SJSA1 (cell line): ENCODE measurements around the gene COLEC11. TPM values are rescaled to one million over a fixed set of nuclear protein-coding genes. Genes with fewer than 3 reads are reported as not detected.
"Not testable (repeated sequence)": the region's sequence is repeated elsewhere in the genome, so short reads cannot be mapped to it uniquely, and the experiment has no call there.

Experiments
- DNase-seq, 2 experiments: peaks; one replicate each; pipeline ENCODE4 v3.0.0-alpha.2; 2015 to 2020; ENCODE audit warnings: low spot score in 2 of 2, low read depth in 1 of 2
- H3K27ac ChIP-seq: fragments of 250-450 bp; sonication (Bioruptor Pico); 2 replicates; pipeline ENCODE4 v1.5.1; 2020; ENCODE audit warnings: mild to moderate bottlenecking, moderate library complexity
- H3K27me3 ChIP-seq: fragments of 250-450 bp; sonication (Bioruptor Pico); replicated peaks from 2 replicates; pipeline ENCODE4 v1.5.1; 2020; ENCODE audit warnings: mild to moderate bottlenecking, moderate library complexity
- H3K36me3 ChIP-seq: fragments of 250-450 bp; sonication (Bioruptor Pico); 2 replicates; pipeline ENCODE4 v1.5.1; 2020; ENCODE audit warnings: mild to moderate bottlenecking
- H3K4me1 ChIP-seq: fragments of 250-450 bp; sonication (Bioruptor Pico); replicated peaks from 2 replicates; pipeline ENCODE4 v1.6.1; 2021; ENCODE audit warnings: mild to moderate bottlenecking
- H3K4me3 ChIP-seq: fragments of 250-450 bp; sonication (Bioruptor Pico); 2 replicates; pipeline ENCODE4 v1.5.1; 2020; ENCODE audit warnings: mild to moderate bottlenecking
- H3K9me3 ChIP-seq: fragments of 250-450 bp; sonication (Bioruptor Pico); replicated peaks from 2 replicates; pipeline ENCODE4 v1.5.1; 2020; ENCODE audit warnings: mild to moderate bottlenecking
- total RNA-seq: library from RNA; depleted of rRNA; stranded (reverse); fragments of >200 nt; shearing (Covaris generic); gene quantifications from 2 replicates; pipeline ENCODE4 v1.2.3, GENCODE V29; 2014

COLEC11 gene
- total RNA-seq, 1 experiment from 2014 or later, result not detected

DNA sequence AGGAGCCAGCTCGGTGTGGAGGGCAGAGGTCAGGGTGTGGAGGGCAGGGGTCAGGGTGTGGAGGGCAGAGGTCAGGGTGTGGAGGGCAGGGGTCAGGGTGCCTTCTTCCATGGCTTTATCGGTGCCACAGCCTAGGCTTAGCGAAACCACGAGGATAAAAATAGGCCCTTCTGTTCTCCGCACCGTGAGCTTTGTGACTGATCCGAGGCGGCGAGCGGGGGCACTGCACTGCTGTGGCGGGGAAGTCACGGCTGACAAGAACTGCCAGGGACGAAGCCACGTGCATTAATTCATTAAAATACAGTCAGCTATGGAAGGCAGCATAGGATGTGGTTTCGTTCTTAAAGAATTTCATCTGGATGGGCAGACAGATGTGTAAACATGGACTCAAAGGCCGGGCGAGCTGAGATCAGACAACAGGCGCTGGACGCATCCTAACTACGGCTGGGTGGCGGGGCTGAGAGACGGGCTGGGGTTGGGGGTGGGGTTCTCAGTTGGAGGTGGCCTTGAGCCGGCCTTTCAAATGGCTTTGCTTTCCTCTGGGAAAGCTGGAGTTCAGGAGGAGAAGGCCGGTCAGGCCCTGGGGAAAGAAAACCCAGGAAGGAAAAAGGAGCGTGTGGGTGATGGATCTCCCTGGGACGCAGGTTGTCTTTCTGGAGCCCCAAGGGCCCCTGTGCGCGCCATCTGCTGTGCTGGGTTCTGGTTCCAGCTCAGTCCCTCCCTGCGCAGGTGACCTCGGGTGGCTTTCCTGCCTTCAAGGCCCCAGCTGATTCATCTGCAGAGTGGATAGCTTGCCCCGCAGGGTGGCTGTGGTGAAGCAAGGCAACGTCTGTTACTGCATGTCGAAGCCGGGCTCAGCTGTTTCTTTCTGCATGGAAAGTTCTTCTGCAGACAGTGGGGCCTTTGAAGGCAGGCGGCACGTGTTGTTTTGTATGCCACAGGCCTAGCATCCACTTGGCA, 62.1 kb downstream of the COLEC11 start:
- Histone ChIP-seq H3K36me3 (no peaks in the 10 kb centered on the region), H3K4me1 (no peaks in the 10 kb centered on the region), H3K27me3 (no peaks in the 10 kb centered on the region), H3K4me3 (no peak overlapping the region), H3K27ac (no peak overlapping the region), H3K9me3 (no peaks in the 10 kb centered on the region)
- no peak for DNase-seq

DNA sequence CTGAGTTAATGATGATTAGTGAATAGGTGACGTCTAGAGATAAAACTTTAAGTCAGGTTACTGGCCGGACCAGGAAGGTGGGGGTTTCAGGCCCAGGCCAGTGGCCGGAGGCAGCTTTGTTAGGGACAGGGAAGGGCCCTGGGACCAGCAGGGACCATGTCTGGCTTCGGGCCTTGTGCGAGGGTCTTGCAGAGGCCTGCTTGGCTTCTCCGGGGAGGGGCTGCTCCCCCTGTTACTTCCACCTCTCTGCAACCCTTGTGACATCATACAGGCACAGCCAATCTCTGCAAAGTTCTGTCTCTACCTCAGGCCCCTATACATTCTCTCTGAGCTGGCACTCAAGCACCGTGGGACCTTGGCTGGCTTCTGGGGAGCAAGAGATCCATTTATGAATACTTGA, 63.0 kb downstream of the COLEC11 start, which contains the start of gene ALLC:
ALLC (plus strand) TSS at position 320 of the 400 bp plus-strand sequence. CDS start 12,958 bp downstream, outside the sequence.
- Histone ChIP-seq H3K36me3 (no peaks in the 10 kb centered on the region), H3K9me3 (no peaks in the 10 kb centered on the region), H3K27ac (no peak within 1 kb of the TSS), H3K4me1 (no peaks in the 10 kb centered on the region), H3K4me3 (no peak within 1 kb of the TSS), H3K27me3 (no peaks in the 10 kb centered on the region)
- DNase-seq, result no peak

DNA sequence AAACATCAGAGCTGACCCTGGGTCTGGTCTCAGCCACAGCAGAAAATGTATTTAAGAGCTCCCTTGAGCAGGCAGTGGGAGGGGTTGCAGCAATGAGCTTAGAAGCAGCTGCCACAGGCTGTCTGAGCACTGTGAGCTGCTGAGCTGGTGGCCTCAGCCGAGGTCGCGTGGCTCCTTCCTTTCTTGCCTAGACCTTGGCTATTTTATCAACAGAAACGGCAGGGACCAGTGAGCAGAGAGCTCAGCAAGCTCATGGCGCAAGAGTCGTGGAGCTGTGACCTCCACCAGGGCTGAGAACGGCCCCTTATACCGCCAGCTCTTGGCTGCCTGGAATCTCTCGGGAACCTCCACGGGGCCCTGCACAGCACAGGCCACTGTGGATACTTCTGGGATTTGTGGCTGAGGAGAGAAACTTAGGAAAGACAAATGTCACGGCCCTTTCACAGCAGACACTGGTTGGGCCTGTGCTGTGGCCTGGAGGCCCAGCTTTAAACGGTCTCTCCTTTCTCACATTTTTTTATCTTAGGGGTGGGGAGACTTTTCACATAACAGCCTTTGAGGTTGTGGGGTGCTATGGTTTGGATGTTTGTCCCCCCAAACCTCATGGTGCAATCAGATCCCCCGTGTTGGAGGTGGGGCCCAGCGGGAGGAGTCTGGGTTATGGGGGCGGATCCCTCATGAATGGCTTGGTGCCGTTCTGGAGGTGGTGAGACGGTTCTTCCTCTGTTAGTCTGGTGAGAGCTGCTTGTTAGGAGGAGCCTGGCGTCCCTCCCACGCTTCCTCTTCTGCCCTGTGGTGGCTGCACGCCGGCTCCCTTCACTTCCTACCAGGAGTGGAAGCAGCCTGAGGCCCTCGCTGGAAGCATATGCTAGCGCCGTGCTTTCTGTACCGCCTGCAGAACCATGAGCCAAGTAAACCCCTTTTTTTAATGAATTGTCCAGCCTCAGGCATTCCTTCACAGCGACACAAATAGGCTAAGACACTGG, 64.8 kb downstream of the COLEC11 start:
- no peak overlapping the region for H3K27ac ChIP-seq

DNA sequence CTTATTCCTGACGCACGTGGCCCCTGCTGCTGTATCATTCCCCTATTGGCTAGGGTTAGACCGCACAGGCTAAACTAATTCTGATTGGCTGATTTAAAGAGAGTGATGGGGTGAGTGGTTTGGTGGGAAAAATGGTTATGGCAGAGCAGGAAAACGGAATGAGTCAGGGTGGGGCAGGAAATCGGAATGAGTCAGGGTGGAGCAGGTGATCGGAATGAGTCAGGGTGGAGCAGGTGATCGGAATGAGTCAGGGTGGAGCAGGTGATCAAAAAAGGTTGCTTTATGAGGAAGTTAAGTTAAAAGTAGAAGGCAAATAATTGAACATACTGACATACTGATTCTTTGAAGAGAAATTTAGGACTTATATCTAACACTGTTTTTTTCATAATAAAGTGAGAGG, 65.7 kb downstream of the COLEC11 start:
- not testable (repeated sequence) for DNase-seq, H3K4me1 ChIP-seq, H3K4me3 ChIP-seq, H3K9me3 ChIP-seq, H3K27me3 ChIP-seq, H3K27ac ChIP-seq, H3K36me3 ChIP-seq

More for the DNA sequence above, 64.8 kb downstream of the COLEC11 start:
- no peaks in the 10 kb centered on the region for H3K27me3 ChIP-seq
- no peaks in the 10 kb centered on the region for H3K9me3 ChIP-seq
- H3K36me3 ChIP-seq, result no peaks in the 10 kb centered on the region
- no peak overlapping the region for H3K4me3 ChIP-seq
- DNase-seq, result no peak
- H3K4me1 ChIP-seq, result no peaks in the 10 kb centered on the region

DNA sequence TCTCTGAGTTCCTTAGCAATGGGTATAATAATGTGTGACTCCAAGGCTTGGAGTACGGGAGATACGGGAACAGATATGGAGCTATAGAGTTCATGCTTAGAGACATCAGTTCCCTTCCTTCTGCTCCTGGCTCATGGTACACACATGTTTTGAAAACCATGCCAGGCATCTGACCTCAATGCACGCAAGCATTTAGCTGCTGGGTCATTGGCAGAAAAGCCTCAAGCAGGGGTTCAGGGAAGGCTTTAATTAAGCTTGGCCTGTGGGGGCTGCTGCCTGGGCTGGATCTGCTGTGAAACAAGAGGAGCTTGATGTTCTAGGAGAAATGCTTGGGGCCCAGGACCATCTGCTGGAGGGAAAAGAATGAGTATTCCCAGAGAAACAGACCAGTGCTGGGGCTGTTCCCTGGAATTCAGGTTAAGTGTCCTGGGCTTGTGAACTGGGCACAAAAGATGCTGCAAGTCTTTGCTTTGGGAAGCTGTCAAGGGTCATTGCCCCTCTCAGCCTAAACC, 66.3 kb downstream of the COLEC11 start:
- no peak for DNase-seq
- Histone ChIP-seq H3K27ac (no peak overlapping the region), H3K9me3 (no peaks in the 10 kb centered on the region), H3K27me3 (no peaks in the 10 kb centered on the region), H3K4me1 (no peaks in the 10 kb centered on the region), H3K36me3 (no peaks in the 10 kb centered on the region), H3K4me3 (no peak overlapping the region)

DNA sequence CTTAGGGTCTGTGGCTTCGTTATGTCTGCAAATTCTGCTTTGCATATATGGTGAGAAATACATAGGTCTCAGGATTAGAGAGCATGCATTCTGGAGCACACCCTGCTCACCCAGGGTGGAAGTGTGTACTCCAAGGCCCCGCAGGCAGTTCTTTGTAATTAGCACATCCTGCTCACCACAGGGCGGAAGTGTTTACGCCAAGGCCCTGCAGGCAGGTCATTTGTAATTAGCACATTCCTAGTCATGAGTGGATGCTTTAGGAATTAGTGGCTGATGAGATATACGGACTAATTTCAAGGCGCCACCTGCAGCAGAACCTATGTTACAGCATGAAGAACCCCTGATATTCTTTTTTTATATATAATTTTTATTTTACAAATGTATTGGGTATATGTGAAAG, 67.3 kb downstream of the COLEC11 start:
- Histone ChIP-seq H3K27ac (no peak overlapping the region), H3K4me1 (no peaks in the 10 kb centered on the region), H3K36me3 (no peaks in the 10 kb centered on the region), H3K4me3 (no peak overlapping the region), H3K27me3 (no peaks in the 10 kb centered on the region), H3K9me3 (no peaks in the 10 kb centered on the region)
- DNase-seq, result no peak

DNA sequence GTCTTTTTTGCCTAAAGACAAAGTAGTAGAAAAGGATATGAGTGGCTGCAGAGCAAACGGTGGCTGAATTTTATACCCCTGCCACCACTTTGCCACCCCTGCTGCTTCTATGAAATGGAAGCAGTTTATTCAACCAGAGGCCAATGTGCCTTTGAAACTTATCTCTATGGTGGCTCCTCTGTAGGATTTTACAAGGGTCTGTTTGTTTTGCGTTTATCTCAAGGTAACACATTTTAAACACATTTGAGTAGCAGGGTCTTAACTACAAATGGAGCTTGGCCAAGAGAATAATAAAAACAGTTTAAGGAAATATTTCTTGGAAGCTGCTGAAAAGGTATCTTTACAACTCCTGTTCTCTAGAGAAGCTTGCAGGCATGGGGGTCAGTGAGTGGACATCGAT, 69.2 kb downstream of the COLEC11 start:
- no peak for DNase-seq
- Histone ChIP-seq H3K27ac (no peak overlapping the region), H3K4me3 (no peak overlapping the region), H3K36me3 (no peaks in the 10 kb centered on the region), H3K27me3 (no peaks in the 10 kb centered on the region), H3K4me1 (no peaks in the 10 kb centered on the region), H3K9me3 (no peaks in the 10 kb centered on the region)

DNA sequence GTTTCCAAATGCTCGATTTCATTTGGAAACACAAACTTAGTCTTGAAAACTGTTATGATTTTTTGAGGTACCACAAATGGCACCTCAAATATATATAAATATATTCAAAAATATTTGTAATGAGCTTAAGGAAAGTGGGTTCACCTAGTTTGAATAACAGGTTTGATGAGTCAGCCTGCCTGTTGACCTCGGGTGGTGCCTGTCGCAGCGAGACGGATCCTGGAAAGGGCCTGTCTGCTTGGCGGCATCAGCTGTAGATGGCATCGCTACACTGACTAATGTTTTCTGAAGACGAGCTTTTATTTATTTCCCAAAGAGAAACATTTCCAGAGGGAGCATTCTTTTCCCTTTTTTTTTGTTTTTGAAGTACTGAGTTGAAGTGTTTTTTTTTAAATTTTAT, 70.0 kb downstream of the COLEC11 start:
- Histone ChIP-seq H3K27ac (no peak overlapping the region), H3K4me3 (no peak overlapping the region), H3K4me1 (no peaks in the 10 kb centered on the region), H3K36me3 (no peaks in the 10 kb centered on the region), H3K9me3 (no peaks in the 10 kb centered on the region), H3K27me3 (no peaks in the 10 kb centered on the region)
- no peak for DNase-seq

DNA sequence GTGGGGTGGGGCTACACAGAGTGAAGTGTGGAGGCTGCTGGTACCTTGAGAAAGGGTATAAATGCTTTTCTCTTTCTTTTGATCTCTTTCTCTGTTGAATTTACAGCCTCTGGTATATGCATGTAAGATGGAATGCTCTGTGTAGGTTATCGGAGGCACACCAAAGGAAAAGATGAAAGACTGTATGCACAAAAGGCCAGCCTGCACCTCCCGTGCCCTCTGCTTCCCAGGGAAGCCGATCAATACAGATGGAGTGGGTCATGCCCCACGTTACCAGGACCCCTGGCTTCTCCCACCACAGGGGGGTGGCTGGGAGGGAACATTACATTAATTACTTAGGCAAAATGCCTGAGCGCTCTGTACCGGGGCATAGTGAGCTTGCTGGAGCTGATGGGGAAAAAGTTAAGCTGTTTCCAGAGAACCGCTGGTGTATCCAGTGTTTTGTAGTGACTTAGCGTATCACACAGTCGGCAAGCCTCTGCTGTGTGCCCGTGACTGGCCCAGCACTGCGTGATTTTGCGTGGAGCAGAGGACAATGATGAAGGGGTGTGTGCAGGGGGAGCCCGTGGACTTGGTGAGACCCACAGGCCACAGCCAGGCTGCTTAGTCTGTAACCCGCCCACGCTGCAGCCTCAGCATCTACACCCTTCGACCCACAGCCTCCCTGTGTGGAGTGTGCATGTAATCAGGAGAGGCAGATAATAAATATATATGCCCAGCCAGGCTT, 71.1 kb downstream of the COLEC11 start:
- Histone ChIP-seq H3K4me3 (no peak overlapping the region), H3K27ac (no peak overlapping the region), H3K9me3 (no peaks in the 10 kb centered on the region), H3K27me3 (no peaks in the 10 kb centered on the region), H3K36me3 (no peaks in the 10 kb centered on the region), H3K4me1 (no peaks in the 10 kb centered on the region)
- DNase-seq, result peak in 1 of 2 experiments; percentile 25

DNA sequence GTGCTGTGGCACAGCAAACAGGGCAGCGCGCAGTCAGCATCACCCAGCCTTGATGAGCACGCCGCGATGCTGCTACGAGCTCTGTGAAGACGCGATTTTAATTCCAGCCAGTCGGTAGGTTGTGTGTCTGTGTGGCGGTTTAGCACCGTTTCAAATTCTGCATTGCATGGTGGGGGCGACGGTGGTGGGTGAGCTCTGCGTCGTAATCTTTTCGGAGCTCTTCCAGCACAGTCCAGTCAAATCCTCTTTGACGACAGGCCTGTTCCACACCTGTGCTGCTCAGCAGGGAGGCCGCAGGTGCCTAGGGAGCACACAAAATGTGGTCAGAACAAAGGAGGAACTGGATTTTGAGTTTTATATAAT, 71.7 kb downstream of the COLEC11 start:
- Histone ChIP-seq H3K27me3 (no peaks in the 10 kb centered on the region), H3K27ac (no peak overlapping the region)
- peak in 1 of 2 experiments; percentile 28 for DNase-seq

DNA sequence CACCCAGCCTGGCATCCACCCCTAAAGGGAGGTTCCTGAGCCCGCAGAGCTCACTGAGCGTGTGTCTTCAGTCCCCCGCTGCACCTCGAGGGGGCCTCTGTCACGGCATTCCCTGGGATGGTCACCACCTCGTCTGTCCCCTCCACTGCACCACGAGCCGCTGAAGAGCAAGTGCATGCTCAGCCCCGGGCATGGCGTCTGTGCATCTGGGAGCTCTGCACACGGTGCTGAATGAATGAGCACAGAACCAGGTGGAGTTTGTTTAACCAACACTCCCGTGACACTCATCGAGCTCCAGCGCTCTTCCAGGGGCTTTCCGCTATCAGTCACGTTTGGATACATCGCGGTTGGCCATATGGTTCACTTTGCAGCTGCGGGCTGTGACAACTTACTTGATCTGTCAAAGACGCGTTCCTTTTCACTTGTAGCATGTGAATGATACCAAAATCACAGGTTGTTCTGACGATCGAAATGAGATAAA, 72.3 kb downstream of the COLEC11 start:
- Histone ChIP-seq H3K9me3 (no peaks in the 10 kb centered on the region), H3K36me3 (no peaks in the 10 kb centered on the region), H3K27ac (no peak overlapping the region), H3K4me1 (no peaks in the 10 kb centered on the region), H3K4me3 (no peak overlapping the region), H3K27me3 (no peaks in the 10 kb centered on the region)
- DNase-seq, result peak in 1 of 2 experiments; percentile 35

More for the DNA sequence above, 71.7 kb downstream of the COLEC11 start:
- no peaks in the 10 kb centered on the region for H3K36me3 ChIP-seq
- no peaks in the 10 kb centered on the region for H3K4me1 ChIP-seq
- no peaks in the 10 kb centered on the region for H3K9me3 ChIP-seq
- H3K4me3 ChIP-seq, result no peak overlapping the region

DNA sequence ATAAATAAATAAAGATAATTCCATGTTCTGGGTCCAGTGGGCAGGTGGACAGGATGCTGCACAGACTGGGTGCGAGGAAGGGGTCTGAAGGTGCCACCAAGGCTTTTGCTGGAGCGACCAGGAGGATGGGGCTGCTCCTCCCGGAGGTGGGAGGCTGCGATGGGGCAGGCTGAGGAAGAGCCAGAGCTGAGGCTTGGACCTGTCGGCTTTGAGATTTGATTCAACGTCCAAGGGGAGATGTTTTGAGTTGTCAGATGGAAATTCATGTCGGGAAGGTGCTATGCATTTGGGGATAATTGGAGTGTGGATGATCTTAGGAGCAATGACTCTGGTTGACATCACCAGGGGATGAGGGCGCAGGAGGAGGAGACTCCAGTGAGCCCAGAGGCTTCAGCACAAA, 74.7 kb downstream of the COLEC11 start:
- H3K27me3 ChIP-seq, result 0 out of 2 replicates have a peak, but pooled peaks cover 4% of the 10 kb centered on the region
- H3K27ac ChIP-seq, result no peak overlapping the region
- no peaks in the 10 kb centered on the region for H3K9me3 ChIP-seq
- DNase-seq, result peak in 1 of 2 experiments; percentile 24
- no peaks in the 10 kb centered on the region for H3K4me1 ChIP-seq
- H3K36me3 ChIP-seq, result no peaks in the 10 kb centered on the region
- H3K4me3 ChIP-seq, result no peak overlapping the region

DNA sequence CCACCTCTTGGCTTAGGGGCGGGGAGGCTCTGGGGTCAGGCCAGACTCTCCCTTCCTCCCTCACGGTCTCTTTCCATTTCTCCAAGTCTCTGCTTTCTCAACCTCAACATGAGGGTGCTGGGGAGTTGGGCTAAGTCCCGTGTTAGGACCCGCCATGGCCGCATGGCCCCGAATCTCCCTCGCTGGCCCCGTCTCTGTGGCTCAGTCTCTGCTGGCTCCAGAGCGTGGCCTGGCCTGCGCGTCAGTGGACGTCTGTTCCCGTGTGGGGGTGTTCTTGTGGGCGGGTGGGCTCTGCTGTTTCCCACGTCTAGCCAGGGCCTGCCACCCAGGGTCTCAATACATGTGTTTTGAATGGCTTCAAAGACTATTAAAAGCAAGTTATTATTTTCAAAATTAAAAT, 75.5 kb downstream of the COLEC11 start:
- Histone ChIP-seq H3K27me3 (0 out of 2 replicates have a peak, but pooled peaks cover 4% of the 10 kb centered on the region), H3K27ac (no peak overlapping the region), H3K9me3 (no peaks in the 10 kb centered on the region), H3K4me3 (no peak overlapping the region), H3K36me3 (no peaks in the 10 kb centered on the region), H3K4me1 (no peaks in the 10 kb centered on the region)
- DNase-seq, result peak in 1 of 2 experiments; percentile 32
